Parathyroid adenoma (tissue), 2 donors: ENCODE results near the gene CHML.

Experiments used
- H2AFZ ChIP-seq: fragments of 300-600 bp; sonication (generic); one replicate; pipeline ENCODE4 v1.7.0; 2017; ENCODE audit warnings: antibody characterized with exemption, mild to moderate bottlenecking
- H3K27ac ChIP-seq: fragments of 300-600 bp; sonication (generic); one replicate; pipeline ENCODE4 v1.7.0; 2017
- H3K27me3 ChIP-seq: fragments of 300-600 bp; sonication (generic); one replicate; pipeline ENCODE4 v1.7.0; 2017; ENCODE audit warnings: low read length; ENCODE audit not compliant: control insufficient read depth, insufficient read depth
- H3K36me3 ChIP-seq: fragments of 300-600 bp; sonication (generic); one replicate; pipeline ENCODE4 v1.7.0; 2017; ENCODE audit warnings: low read length; ENCODE audit not compliant: control insufficient read depth, insufficient read depth
- H3K4me1 ChIP-seq: fragments of 300-600 bp; sonication (generic); one replicate; pipeline ENCODE4 v1.7.0; 2017; ENCODE audit warnings: control low read depth
- H3K4me2 ChIP-seq: fragments of 300-600 bp; sonication (generic); one replicate; pipeline ENCODE4 v1.7.0; 2017; ENCODE audit warnings: low read length
- H3K4me3 ChIP-seq: fragments of 300-600 bp; sonication (generic); one replicate; pipeline ENCODE4 v1.7.0; 2017; ENCODE audit warnings: low read depth, low read length
- H3K79me2 ChIP-seq: fragments of 300-600 bp; sonication (generic); one replicate; pipeline ENCODE4 v1.7.0; 2017; ENCODE audit warnings: control low read depth
- H3K9ac ChIP-seq: fragments of 300-600 bp; sonication (generic); one replicate; pipeline ENCODE4 v1.7.0; 2017; ENCODE audit warnings: mild to moderate bottlenecking
- H3K9me3 ChIP-seq: fragments of 300-600 bp; sonication (generic); one replicate; pipeline ENCODE4 v1.7.0; 2017; ENCODE audit warnings: low read length; ENCODE audit not compliant: control insufficient read depth
- TF ChIP-seq, protein P1 (sequence below): fragments of 300-600 bp; sonication (generic); IDR thresholded peaks from one replicate; pipeline ENCODE4 v1.7.0; 2017; ENCODE audit warnings: antibody characterized with exemption, mild to moderate bottlenecking
- donor health status: primary hyperparathyroidism.

CHML gene

DNA sequence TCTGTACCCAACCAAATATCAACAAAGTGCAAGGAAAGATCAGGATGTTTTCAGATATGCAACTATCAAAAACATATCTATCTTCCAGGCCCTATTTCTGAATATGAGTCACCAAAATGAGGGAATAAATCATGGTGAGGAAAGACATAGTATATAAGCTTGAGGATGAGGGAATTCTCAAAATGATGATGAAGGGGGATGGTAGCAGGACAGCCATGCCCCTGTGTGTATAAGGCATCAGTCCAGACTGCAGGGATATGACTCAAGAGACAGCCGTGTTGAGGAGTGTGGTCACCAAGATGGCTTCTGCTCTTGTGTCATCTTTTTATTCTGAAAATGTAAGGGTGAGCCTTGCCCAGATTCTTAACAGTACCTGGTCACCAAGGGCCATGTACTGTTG lies 7.5 kb upstream of the CHML start:
- TF ChIP-seq, protein P1, sequence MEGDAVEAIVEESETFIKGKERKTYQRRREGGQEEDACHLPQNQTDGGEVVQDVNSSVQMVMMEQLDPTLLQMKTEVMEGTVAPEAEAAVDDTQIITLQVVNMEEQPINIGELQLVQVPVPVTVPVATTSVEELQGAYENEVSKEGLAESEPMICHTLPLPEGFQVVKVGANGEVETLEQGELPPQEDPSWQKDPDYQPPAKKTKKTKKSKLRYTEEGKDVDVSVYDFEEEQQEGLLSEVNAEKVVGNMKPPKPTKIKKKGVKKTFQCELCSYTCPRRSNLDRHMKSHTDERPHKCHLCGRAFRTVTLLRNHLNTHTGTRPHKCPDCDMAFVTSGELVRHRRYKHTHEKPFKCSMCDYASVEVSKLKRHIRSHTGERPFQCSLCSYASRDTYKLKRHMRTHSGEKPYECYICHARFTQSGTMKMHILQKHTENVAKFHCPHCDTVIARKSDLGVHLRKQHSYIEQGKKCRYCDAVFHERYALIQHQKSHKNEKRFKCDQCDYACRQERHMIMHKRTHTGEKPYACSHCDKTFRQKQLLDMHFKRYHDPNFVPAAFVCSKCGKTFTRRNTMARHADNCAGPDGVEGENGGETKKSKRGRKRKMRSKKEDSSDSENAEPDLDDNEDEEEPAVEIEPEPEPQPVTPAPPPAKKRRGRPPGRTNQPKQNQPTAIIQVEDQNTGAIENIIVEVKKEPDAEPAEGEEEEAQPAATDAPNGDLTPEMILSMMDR: no peak
- no peaks in the 10 kb centered on the region for H3K27me3 ChIP-seq
- H3K4me2 ChIP-seq: no peak overlapping the region
- no peaks in the 10 kb centered on the region for H3K79me2 ChIP-seq
- no peaks in the 10 kb centered on the region for H3K36me3 ChIP-seq
- H2AFZ ChIP-seq: no peak overlapping the region
- no peaks in the 10 kb centered on the region for H3K9me3 ChIP-seq
- H3K27ac ChIP-seq: no peak overlapping the region
- H3K9ac ChIP-seq: no peak overlapping the region
- H3K4me3 ChIP-seq: no peak overlapping the region
- no peaks in the 10 kb centered on the region for H3K4me1 ChIP-seq

GRCh38 chr1:241646201-241646600 lies 6.0 kb upstream of the CHML start:
- Histone ChIP-seq H3K27me3 (no peaks in the 10 kb centered on the region), H2AFZ (no peak overlapping the region), H3K27ac (no peak overlapping the region), H3K4me1 (no peaks in the 10 kb centered on the region), H3K4me3 (no peak overlapping the region), H3K9me3 (no peaks in the 10 kb centered on the region), H3K9ac (no peak overlapping the region), H3K36me3 (no peaks in the 10 kb centered on the region), H3K4me2 (no peak overlapping the region), H3K79me2 (no peaks in the 10 kb centered on the region)
- TF ChIP-seq, protein P1: no peak

DNA sequence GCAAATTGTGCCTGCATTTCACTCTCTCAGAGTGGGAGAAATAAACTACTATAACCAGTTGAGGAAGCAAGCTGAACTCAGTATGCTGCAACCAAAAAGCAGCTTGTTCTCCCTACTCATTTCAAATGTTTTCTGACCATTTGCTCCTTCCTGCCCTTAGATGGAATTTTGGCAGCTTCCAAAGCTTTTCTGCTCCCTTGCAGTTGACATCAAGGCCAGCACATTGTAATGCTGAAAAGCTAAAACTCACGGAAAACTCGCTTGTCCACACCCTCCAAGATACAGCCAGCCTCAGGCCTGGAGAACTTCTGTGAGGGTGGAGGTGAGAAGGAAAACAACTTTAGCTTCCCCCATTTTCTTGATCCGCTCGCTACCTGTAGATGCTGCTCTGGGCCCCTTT lies 5.0 kb upstream of the CHML start:
- Histone ChIP-seq H3K27me3 (no peaks in the 10 kb centered on the region), H3K27ac (no peak overlapping the region), H3K4me1 (no peaks in the 10 kb centered on the region), H3K79me2 (no peaks in the 10 kb centered on the region), H3K9me3 (no peaks in the 10 kb centered on the region), H3K4me3 (no peak overlapping the region), H3K9ac (no peak overlapping the region), H2AFZ (no peak overlapping the region), H3K4me2 (no peak overlapping the region), H3K36me3 (no peaks in the 10 kb centered on the region)
- TF ChIP-seq, protein P1: no peak

DNA sequence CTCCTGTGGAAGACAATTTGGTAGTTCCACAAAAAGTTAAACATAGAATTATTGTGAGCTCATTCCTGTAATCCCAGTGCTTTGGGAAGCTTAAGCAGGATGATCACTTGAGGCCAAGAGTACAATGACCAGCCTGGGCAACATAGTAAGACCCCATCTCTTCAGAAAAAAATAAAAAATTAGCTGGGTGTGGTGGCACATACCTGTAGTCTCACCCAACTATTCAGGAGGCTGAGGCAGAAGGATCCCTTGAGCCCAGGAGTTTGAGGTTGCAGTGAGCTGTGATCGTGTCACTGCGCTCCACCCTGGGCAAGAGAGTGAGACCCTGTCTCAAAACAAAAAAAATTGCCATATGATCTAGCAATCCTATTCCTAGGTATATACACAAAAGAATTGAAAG lies 4.1 kb upstream of the CHML start:
- no peaks in the 10 kb centered on the region for H3K4me1 ChIP-seq
- no peaks in the 10 kb centered on the region for H3K9me3 ChIP-seq
- no peak overlapping the region for H2AFZ ChIP-seq
- H3K4me3 ChIP-seq: no peak overlapping the region
- H3K4me2 ChIP-seq: no peak overlapping the region
- H3K79me2 ChIP-seq: no peaks in the 10 kb centered on the region
- TF ChIP-seq, protein P1: no peak
- no peaks in the 10 kb centered on the region for H3K27me3 ChIP-seq
- H3K27ac ChIP-seq: no peak overlapping the region
- no peak overlapping the region for H3K9ac ChIP-seq
- no peaks in the 10 kb centered on the region for H3K36me3 ChIP-seq

- H3K79me2 ChIP-seq: no peaks in the 10 kb centered on the region
Observed at GRCh38 chr1:241642593-241642944, 2.4 kb upstream of the CHML start.

More at GRCh38 chr1:241642593-241642944, 2.4 kb upstream of the CHML start:
- no peak overlapping the region for H3K4me3 ChIP-seq
- H3K9ac ChIP-seq: no peak overlapping the region
- H3K36me3 ChIP-seq: no peaks in the 10 kb centered on the region
- no peak overlapping the region for H3K27ac ChIP-seq
- no peaks in the 10 kb centered on the region for H3K27me3 ChIP-seq
- H3K9me3 ChIP-seq: no peaks in the 10 kb centered on the region
- TF ChIP-seq, protein P1: no peak
- peaks cover 2% of the 10 kb centered on the region for H3K4me1 ChIP-seq
- H2AFZ ChIP-seq: no peak overlapping the region
- no peak overlapping the region for H3K4me2 ChIP-seq
